HG02678 (cell line): ENCODE measurements around the gene FRK.
"Not testable (repeated sequence)": the region's sequence is repeated elsewhere in the genome, so short reads cannot be mapped to it uniquely, and the experiment has no call there.

ENCODE experiments used
- ATAC-seq: cut with Tn5 transposase; IDR thresholded peaks from one replicate; pipeline ENCODE4 v1.9.1; 2021; ENCODE audit warnings: mild to moderate bottlenecking, moderate library complexity; ENCODE audit not compliant: unreplicated experiment

Gene FRK

DNA sequence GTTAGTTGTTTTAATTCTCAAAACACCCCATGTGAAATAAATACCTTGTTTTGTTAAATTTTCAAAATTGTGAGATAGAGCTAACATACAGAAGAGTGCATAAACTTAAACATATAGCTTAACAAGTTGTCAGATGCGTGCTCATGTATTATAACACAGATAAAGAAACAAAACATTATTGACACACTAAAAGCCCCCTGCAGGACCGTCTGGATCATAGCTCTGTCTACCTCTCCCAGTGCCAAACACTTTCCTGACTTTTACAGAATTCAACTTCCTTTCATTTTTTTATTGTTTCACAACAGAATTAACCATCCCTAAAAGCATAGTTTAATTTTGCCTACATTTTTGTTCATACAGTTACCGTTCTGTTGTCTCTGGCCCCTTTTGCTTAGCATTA is 17.8 kb upstream of the FRK start:
- ATAC-seq, result no peak

DNA sequence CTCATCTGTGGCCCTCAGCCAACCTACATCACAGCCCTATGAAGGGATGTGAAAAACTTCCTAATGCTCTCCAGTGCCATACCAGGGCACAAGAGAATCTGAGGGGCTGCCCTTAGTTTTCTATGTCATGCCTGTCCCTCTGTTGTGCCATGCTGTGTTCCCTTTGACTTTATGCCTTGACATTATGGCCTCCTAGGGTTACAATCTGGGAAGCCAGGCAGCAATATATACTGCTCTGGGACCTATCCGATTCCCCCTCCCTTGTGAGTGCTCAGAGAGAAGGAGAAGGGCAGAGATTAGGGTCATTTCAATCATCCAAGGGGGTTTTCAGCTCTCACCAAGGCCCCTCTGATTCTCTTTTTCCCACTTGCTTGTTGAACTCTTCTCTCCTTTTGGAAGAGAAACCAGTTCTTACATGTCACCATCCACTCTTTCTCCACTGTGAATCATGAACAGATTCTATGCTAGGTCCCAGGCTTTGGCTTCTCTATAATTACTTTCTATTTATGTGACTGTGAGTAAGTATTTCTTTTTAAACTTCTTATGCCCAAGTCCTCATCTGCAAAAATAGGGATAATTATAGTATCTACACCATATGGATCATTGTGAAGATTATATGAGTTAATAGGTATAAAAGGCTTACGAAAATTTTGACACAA is 14.2 kb upstream of the FRK start:
- no peak for ATAC-seq

GRCh38 chr6:116073765-116074440 is 13.2 kb upstream of the FRK start:
- no peak for ATAC-seq

GRCh38 chr6:116072368-116072767 is 11.7 kb upstream of the FRK start:
- no peak for ATAC-seq

- ATAC-seq, result no peak
Observed at GRCh38 chr6:116070616-116071389, 10.1 kb upstream of the FRK start.

- ATAC-seq, result no peak
Observed at GRCh38 chr6:116070101-116070500, 9.4 kb upstream of the FRK start.

DNA sequence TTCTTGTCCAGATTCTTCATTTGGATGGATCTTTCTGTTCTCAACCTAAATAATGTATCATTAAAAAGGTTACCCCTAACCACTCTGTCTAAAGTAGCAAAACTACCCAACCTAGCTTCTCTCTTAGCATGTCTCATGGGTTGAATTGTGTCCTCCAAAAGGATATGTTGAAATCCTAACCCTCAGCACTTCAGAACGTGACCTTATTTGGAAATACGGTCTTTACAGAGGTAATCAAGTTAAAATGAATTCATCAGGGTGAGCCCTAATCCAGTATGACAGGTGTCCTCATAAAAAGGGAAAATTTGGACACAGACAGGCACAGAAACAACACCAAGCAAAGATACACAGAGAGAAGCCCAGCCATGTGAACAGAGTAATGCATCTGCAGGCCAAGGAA is 6.1 kb upstream of the FRK start:
- no peak for ATAC-seq

GRCh38 chr6:116064666-116065065 is 4.0 kb upstream of the FRK start:
- ATAC-seq, result no peak

GRCh38 chr6:116062496-116062895 is 1.8 kb upstream of the FRK start:
- ATAC-seq, result no peak

- ATAC-seq, result peak; percentile 73
Observed at GRCh38 chr6:116059713-116060571, 749 bp downstream of the FRK start.

DNA sequence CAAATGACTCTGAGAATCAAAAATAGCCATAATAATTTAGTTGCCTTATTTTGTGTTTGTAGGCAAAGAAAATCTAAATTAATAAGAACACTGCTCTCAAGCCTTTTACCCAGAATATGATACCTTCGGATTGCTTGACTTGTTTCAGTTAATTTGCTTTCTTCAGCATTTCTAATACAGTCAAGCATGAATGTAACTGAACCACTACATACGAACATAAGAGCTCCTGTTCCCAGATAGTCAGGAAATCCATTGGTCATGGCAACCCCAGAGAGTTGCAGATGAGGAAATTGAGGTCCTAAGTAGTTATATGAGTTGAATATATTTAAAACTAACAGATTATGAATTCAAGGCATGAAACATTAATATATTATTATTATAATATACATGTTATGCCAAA is 2.9 kb downstream of the FRK start:
- no peak for ATAC-seq

DNA sequence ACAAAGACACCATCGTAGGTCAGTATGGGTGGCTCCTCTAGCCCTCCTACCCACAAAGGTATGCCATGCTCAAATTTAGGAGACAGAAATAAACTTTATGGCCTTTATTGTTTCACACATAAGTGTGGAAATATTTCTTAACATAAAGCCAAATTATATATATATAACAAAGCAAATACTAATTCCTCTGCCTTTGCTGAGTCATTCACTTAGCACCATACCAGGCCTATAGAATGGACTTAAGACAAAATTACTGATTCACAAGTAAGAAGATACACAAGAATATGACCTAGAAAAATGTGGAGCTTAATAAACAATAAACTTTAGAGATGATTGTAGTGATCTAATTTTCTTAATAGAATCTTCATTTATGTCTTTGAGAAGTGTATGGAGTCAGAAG is 5.2 kb downstream of the FRK start:
- no peak for ATAC-seq

GRCh38 chr6:116051244-116051643 is 9.4 kb downstream of the FRK start:
- ATAC-seq, result no peak

- ATAC-seq, result no peak
Observed at GRCh38 chr6:116050737-116051136, 10.0 kb downstream of the FRK start.

DNA sequence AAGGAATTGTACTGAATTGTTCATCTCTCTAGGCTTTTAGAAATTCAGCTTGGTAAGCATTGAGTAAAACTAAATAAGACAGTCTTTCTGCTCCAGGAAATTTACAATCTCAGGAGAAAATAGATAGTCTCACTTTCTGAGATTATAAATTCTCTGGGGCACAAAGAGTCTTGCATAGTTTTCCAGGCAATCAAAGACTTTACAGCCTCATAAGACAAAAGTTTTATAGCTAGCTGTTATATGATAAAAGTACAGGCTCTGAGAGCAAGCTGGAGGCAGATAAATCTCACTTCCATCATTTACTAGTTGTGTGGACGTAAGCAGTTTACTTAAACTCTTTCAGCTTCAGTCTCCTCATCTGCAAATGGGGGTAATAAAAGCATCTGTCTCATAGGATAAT is 11.4 kb downstream of the FRK start:
- no peak for ATAC-seq

GRCh38 chr6:116047173-116047933 is 13.3 kb downstream of the FRK start:
- peak; percentile 88 for ATAC-seq

DNA sequence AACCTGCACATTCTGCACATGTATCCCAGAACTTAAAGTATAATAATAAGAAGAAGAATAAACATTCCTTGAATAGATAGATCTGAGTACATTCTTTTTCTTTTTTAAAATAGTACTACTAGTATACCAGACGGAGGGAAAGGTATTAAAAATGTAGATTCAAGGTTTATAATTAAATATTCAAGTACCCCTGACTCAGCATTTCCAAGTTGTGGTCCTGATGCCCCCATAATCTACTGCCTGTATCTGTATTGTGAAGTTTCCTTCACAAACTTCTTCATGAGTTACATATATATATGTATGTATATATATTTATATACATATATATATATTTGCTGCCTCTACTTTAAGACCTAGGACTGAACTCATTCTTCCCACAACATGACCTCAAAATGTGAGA is 14.0 kb downstream of the FRK start:
- no peak for ATAC-seq

GRCh38 chr6:116046272-116046671 is 14.4 kb downstream of the FRK start:
- ATAC-seq, result not testable (repeated sequence)

DNA sequence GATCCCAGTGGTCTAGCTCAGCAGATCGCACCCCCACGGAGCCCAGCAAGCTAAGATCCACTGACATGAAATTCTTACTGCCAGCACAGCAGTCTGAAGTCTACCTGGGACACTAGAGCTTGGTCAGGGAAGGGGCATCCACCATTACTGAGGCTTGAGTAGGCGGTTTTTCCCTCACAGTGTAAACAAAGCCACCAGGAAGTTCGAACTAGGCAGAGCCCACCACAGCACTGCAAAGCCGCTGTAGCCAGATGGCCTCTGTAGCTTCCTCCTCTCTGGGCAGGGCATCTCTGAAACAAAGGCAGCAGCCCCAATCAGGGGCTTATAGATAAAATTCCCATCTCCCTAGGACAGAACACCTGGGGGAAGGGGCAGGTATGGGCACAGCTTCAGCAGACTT is 18.8 kb downstream of the FRK start:
- ATAC-seq, result no peak

GRCh38 chr6:116040993-116041392 is 19.7 kb downstream of the FRK start:
- no peak for ATAC-seq
